ENCODE results near the gene H1-8. TPM values are rescaled to one million over a fixed set of nuclear protein-coding genes. Genes with fewer than 3 reads are reported as not detected.

The H1-8 gene
- polyA plus RNA-seq, 3 donors from 2014 or later, result not detected

Other genes with a start within 250 kb of the H1-8 start
- gene EFCAB12, start 114.5 kb upstream of the H1-8 start, polyA plus RNA-seq, result under 1 TPM in 1 of 3 donors, not detected in 2; 0.12 TPM
- gene MBD4, start 103.2 kb upstream of the H1-8 start, polyA plus RNA-seq, result 10 to 100 TPM; 26.5 to 36.0 (median 29.2) TPM
- 1 to 10 TPM; 5.7 to 7.0 (median 6.0) TPM for gene IFT122, start 103.0 kb upstream of the H1-8 start, polyA plus RNA-seq
- not detected for gene RHO, start 14.5 kb upstream of the H1-8 start, polyA plus RNA-seq
- 10 to 100 TPM in 1 of 3 donors, 1 to 10 TPM in 2; 3.1 to 30.2 (median 6.1) TPM for gene PLXND1, start 63.5 kb downstream of the H1-8 start, polyA plus RNA-seq